NB4 (cell line): ENCODE measurements around the gene SHB.

Source experiments
- DNase-seq: peaks from one replicate; pipeline ENCODE4 v3.0.0; 2010; ENCODE audit warnings: low read depth
- H3K4me3 ChIP-seq: one replicate; pipeline ENCODE4 v1.5.1; 2011; ENCODE audit warnings: mild to moderate bottlenecking, low read depth, low read length, moderate library complexity
- CTCF ChIP-seq: IDR thresholded peaks from one replicate; pipeline ENCODE4 v1.5.1; 2012; ENCODE audit warnings: low read depth, low read length
- MAX ChIP-seq: IDR thresholded peaks from 2 replicates; pipeline ENCODE4 v1.6.1; 2011; ENCODE audit warnings: low read depth, low read length
- MYC ChIP-seq: IDR thresholded peaks from 2 replicates; pipeline ENCODE4 v1.6.1; 2011; ENCODE audit warnings: low read depth, low read length
- POLR2A ChIP-seq: IDR thresholded peaks from 2 replicates; pipeline ENCODE4 v1.6.1; 2011; ENCODE audit warnings: mild to moderate bottlenecking; ENCODE audit not compliant: insufficient read length; ENCODE audit errors: extremely low read depth

Gene SHB

GRCh38 chr9:37925786-37926736 lies 143.0 kb downstream of the SHB start:
- H3K4me3 ChIP-seq = no peak overlapping the region
- TF ChIP-seq CTCF (no peak), MYC (no peak), MAX (no peak), POLR2A (no peak)
- peak; percentile 49 for DNase-seq

- no peak for TF ChIP-seq MAX
- no peak for TF ChIP-seq POLR2A
- no peak for TF ChIP-seq CTCF
- no peak for TF ChIP-seq MYC
- H3K4me3 ChIP-seq = no peak overlapping the region
- no peak for DNase-seq
These were observed 144.0 kb downstream of the SHB start for GRCh38 chr9:37925006-37925405.

- TF ChIP-seq CTCF (no peak), POLR2A (no peak), MYC (no peak), MAX (no peak)
- no peak for DNase-seq
- no peak overlapping the region for H3K4me3 ChIP-seq
These were observed 144.5 kb downstream of the SHB start for GRCh38 chr9:37924538-37924937.

GRCh38 chr9:37923796-37924427 lies 145.1 kb downstream of the SHB start:
- H3K4me3 ChIP-seq = no peak overlapping the region
- TF ChIP-seq MAX = no peak
- TF ChIP-seq POLR2A = no peak
- no peak for TF ChIP-seq CTCF
- no peak for TF ChIP-seq MYC
- no peak for DNase-seq

- TF ChIP-seq POLR2A (no peak), CTCF (no peak), MAX (no peak), MYC (no peak)
These were observed 145.8 kb downstream of the SHB start for GRCh38 chr9:37923118-37923795.

More at GRCh38 chr9:37923118-37923795, 145.8 kb downstream of the SHB start:
- no peak overlapping the region for H3K4me3 ChIP-seq
- DNase-seq = no peak
